Ectodermal cell (in vitro differentiated cells): ENCODE results near the gene NPHS1.

Experiments
- H3K27ac ChIP-seq: 2 replicates; pipeline ENCODE4 v1.7.0; 2013; ENCODE audit warnings: mild to moderate bottlenecking, low read depth, low read length; ENCODE audit not compliant: insufficient read depth, poor library complexity, severe bottlenecking
- H3K27me3 ChIP-seq: 2 replicates; pipeline ENCODE4 v1.7.0; 2013; ENCODE audit warnings: mild to moderate bottlenecking, low read length; ENCODE audit not compliant: insufficient read depth, control insufficient read depth, poor library complexity, severe bottlenecking
- H3K36me3 ChIP-seq: one replicate; pipeline ENCODE4 v1.7.0; 2013; ENCODE audit warnings: low read length; ENCODE audit not compliant: control insufficient read depth, insufficient read depth
- H3K4me1 ChIP-seq: one replicate; pipeline ENCODE4 v1.7.0; 2013; ENCODE audit warnings: low read length; ENCODE audit not compliant: control insufficient read depth, insufficient read depth
- H3K4me3 ChIP-seq: 2 replicates; pipeline ENCODE4 v1.7.0; 2013; ENCODE audit warnings: low read depth, low read length, control low read depth; ENCODE audit not compliant: insufficient read depth
- H3K9me3 ChIP-seq: 2 replicates; pipeline ENCODE4 v1.7.0; 2013; ENCODE audit warnings: mild to moderate bottlenecking, low read length, moderate library complexity; ENCODE audit not compliant: control insufficient read depth
- WGBS, 2 experiments: methylation state at CpG; one replicate each; pipeline ENCODE4 v1.1.7; 2013; ENCODE audit warnings: missing lambda C conversion rate in 2 of 2; 5-methylcytosine and 5-hydroxymethylcytosine counted together

Gene NPHS1

GRCh38 chr19:35779033-35779432, 73.3 kb downstream of the NPHS1 start:
- WGBS, 2 experiments = 93 to 94% methylated on average over 8 of the region's 8 CpGs
- Histone ChIP-seq H3K27ac (no peak overlapping the region), H3K4me1 (peaks cover 29% of the 10 kb centered on the region), H3K27me3 (peaks cover 13% of the 10 kb centered on the region), H3K4me3 (no peak overlapping the region), H3K9me3 (no peaks in the 10 kb centered on the region), H3K36me3 (no peaks in the 10 kb centered on the region)

- H3K4me1 ChIP-seq = peaks cover 26% of the 10 kb centered on the region
- 92 to 93% methylated on average over 7 of the region's 7 CpGs for WGBS, 2 experiments
Measured at GRCh38 chr19:35777961-35778360, 74.3 kb downstream of the NPHS1 start.

GRCh38 chr19:35777086-35777841, 75.0 kb downstream of the NPHS1 start:
- Histone ChIP-seq H3K4me1 (peaks cover 26% of the 10 kb centered on the region), H3K4me3 (no peak overlapping the region), H3K9me3 (no peaks in the 10 kb centered on the region), H3K27ac (no peak overlapping the region), H3K27me3 (peaks cover 14% of the 10 kb centered on the region), H3K36me3 (no peaks in the 10 kb centered on the region)
- WGBS, 2 experiments = 25 to 27% methylated on average over 19 of the region's 19 CpGs

More at GRCh38 chr19:35777961-35778360, 74.3 kb downstream of the NPHS1 start:
- H3K4me3 ChIP-seq = no peak overlapping the region
- H3K27me3 ChIP-seq = peaks cover 14% of the 10 kb centered on the region
- H3K9me3 ChIP-seq = no peaks in the 10 kb centered on the region
- no peaks in the 10 kb centered on the region for H3K36me3 ChIP-seq
- H3K27ac ChIP-seq = no peak overlapping the region

- H3K4me3 ChIP-seq = peak overlapping the region; percentile 62
- H3K27me3 ChIP-seq = peaks cover 14% of the 10 kb centered on the region
- H3K36me3 ChIP-seq = no peaks in the 10 kb centered on the region
- H3K27ac ChIP-seq = no peak overlapping the region
- no peaks in the 10 kb centered on the region for H3K9me3 ChIP-seq
- H3K4me1 ChIP-seq = peaks cover 26% of the 10 kb centered on the region
- 40 to 44% methylated on average over 12 to 13 of the region's 13 CpGs for WGBS, 2 experiments
Measured at GRCh38 chr19:35776102-35776788, 76.1 kb downstream of the NPHS1 start.
